IMR-90 (cell line): ENCODE data around the gene ITGB5.

Experiments used
- CTCF ChIP-seq: conservative IDR thresholded peaks from 2 replicates; pipeline ENCODE4 v1.5.1; 2012; ENCODE audit warnings: mild to moderate bottlenecking, low read depth, low read length, improper control_type of control experiment
- ELK1 ChIP-seq: fragments of 150-350 bp; IDR thresholded peaks from 2 replicates; pipeline ENCODE4 v1.6.1; 2016; ENCODE audit warnings: low read depth, mild to moderate bottlenecking, low read length, moderate library complexity, borderline replicate concordance
- MAZ ChIP-seq: IDR thresholded peaks from 2 replicates; pipeline ENCODE4 v1.6.1; 2012; ENCODE audit warnings: low read depth, mild to moderate bottlenecking, low read length, improper control_type of control experiment, moderate library complexity, borderline replicate concordance
- MXI1 ChIP-seq: IDR thresholded peaks from 2 replicates; pipeline ENCODE4 v1.6.1; 2012; ENCODE audit warnings: low read depth, mild to moderate bottlenecking, low read length, moderate library complexity, borderline replicate concordance
- RFX5 ChIP-seq: IDR thresholded peaks from 2 replicates; pipeline ENCODE4 v1.8.0; 2012; ENCODE audit warnings: low read depth, mild to moderate bottlenecking, low read length, moderate library complexity

DNA sequence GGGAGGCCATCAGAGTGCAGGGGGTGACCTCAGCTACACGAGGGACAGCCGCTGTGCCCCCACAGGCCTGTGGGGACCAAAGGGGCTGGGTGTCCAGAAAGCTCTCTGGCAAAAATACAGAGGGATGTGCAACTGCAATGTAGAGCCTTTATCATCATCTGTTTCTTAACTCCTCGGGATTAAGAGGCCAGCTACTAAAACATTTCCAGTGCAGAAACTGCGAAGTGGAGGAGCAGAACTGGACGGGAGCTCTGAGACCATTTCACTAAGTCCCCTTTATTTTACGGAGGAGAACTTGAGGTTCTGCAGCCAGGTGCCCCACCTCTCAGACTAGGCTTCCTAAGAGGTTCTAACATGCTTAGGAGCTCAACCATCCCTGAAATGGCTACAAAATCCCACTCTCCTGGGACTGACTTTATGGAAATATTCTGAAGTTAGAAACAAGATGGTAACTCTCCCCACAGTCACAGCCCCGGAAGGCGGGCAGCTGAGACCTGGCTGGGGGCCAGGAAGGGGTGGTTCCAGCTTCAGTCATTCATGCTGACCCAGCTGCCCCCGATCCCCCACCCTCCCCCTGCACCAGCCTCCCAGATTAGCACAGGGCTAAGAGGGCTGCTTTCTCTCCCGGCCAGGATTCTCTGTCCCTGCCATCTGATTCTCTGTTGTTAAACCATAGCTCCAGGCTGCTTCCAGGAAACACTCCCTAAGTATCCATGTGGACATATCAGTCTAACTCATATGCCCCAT is 116.7 kb downstream of the ITGB5 start:
- TF ChIP-seq RFX5 (no peak), CTCF (no peak), MXI1 (no peak), ELK1 (no peak), MAZ (no peak)
